GM12878 (cell line): Measurements from ENCODE around the gene SMAGP. TPM values are rescaled to one million over a fixed set of nuclear protein-coding genes. Genes with fewer than 3 reads are reported as not detected.

Experiments used
- ATAC-seq: fragments of 200-7000 bp; cut with Tn5 transposase; 3 replicates; pipeline ENCODE4 v1.9.1; 2020; ENCODE audit warnings: mild to moderate bottlenecking, moderate library complexity
- BruUV-seq: library from RNA; stranded (reverse); fragments of 400-500 nt; replicated peaks from 2 replicates; lab custom pipeline; 2021; lab: Mats Ljungman, UMichigan
- CTCF ChIA-PET: fragments of 300-600 bp; sonication (Branson Sonifier 250); formaldehyde crosslinking; extraction: SDS; loops from one replicate; lab custom pipeline; 2021; ENCODE audit warnings: inconsistent platforms; lab: Yijun Ruan, JAX
- POLR2A ChIA-PET: fragments of 350-600 bp; formaldehyde crosslinking; extraction: SDS; loops from one replicate; lab custom pipeline; 2021; ENCODE audit warnings: inconsistent platforms; lab: Charles Lee
- RAD21 ChIA-PET: fragments of 300-600 bp; sonication (Branson Sonifier 250); formaldehyde crosslinking; loops from one replicate; lab custom pipeline; 2023; ENCODE audit warnings: antibody characterized with exemption; ENCODE audit not compliant: unreplicated experiment; lab: Charles Lee
- SMC1A ChIA-PET: fragments of 300-600 bp; sonication (Branson Sonifier 250); formaldehyde crosslinking; loops from one replicate; lab custom pipeline; 2023; ENCODE audit not compliant: unreplicated experiment, uncharacterized antibody; lab: Charles Lee
- DNase-seq: peaks from one replicate; pipeline ENCODE4 v3.0.0-alpha.2; 2011; ENCODE audit warnings: low read depth, low spot score
- FAIRE-seq: peaks from 3 replicates; lab custom pipeline; 2011; peaks lifted over from hg19 to GRCh38; lab: Jason Lieb, UNC
- H2AFZ ChIP-seq: 2 replicates; pipeline ENCODE4 v1.6.0; 2011; ENCODE audit warnings: low read depth, low read length, control low read depth; ENCODE audit not compliant: control insufficient read depth
- H3K27ac ChIP-seq: 2 replicates; pipeline ENCODE4 v1.5.1; 2011; ENCODE audit warnings: control low read depth; ENCODE audit not compliant: control insufficient read depth, insufficient read depth
- H3K27me3 ChIP-seq, 2 experiments: replicated peaks in 1 of 2; 2 replicates each; pipeline versions ENCODE4 v1.6.0 to v1.6.1; 2011; ENCODE audit warnings: low read length in 1 of 2; ENCODE audit not compliant: control insufficient read depth in 2 of 2, insufficient read depth in 2 of 2
- H3K36me3 ChIP-seq, 2 experiments: 2 replicates each; pipeline ENCODE4 v1.5.1; 2011; ENCODE audit warnings: low read length in 1 of 2; ENCODE audit not compliant: control insufficient read depth in 2 of 2, insufficient read depth in 2 of 2
- H3K4me1 ChIP-seq: 2 replicates; pipeline ENCODE4 v1.6.1; 2011; ENCODE audit warnings: mild to moderate bottlenecking, low read length, moderate library complexity, mixed read lengths; ENCODE audit not compliant: control insufficient read depth, insufficient read depth
- H3K4me2 ChIP-seq: 2 replicates; pipeline ENCODE4 v1.6.0; 2011; ENCODE audit warnings: control low read depth; ENCODE audit not compliant: control insufficient read depth, insufficient read depth
- H3K4me3 ChIP-seq: fragments of 200-600 bp; sonication (generic); 2 replicates; pipeline ENCODE4 v1.5.1; 2016
- H3K79me2 ChIP-seq: 2 replicates; pipeline ENCODE4 v1.6.0; 2011; ENCODE audit warnings: low read length; ENCODE audit not compliant: control insufficient read depth, insufficient read depth
- H3K9ac ChIP-seq: 2 replicates; pipeline ENCODE4 v1.8.0; 2011; ENCODE audit warnings: low read length, control low read depth, mixed read lengths; ENCODE audit not compliant: control insufficient read depth, insufficient read depth
- H3K9me3 ChIP-seq: replicated peaks from 3 replicates; pipeline ENCODE4 v1.5.1; 2011; ENCODE audit warnings: mild to moderate bottlenecking, low read length; ENCODE audit not compliant: control insufficient read depth, insufficient read depth
- H4K20me1 ChIP-seq: 2 replicates; pipeline ENCODE4 v1.6.0; 2011; ENCODE audit not compliant: control insufficient read depth, insufficient read depth
- ATF2 ChIP-seq: IDR thresholded peaks from 2 replicates; pipeline ENCODE4 v1.6.1; 2012; ENCODE audit warnings: low read length, inconsistent platforms
- CBX5 ChIP-seq: sonication (generic); IDR thresholded peaks from 2 replicates; pipeline ENCODE4 v1.6.1; 2016; ENCODE audit warnings: low read depth, moderate library complexity, mild to moderate bottlenecking, inconsistent platforms
- EP300 ChIP-seq, 2 experiments: fragments of 150-350 bp in 1 of 2; IDR thresholded peaks; 2 replicates each; pipeline ENCODE4 v1.6.1; 2011 to 2012; ENCODE audit warnings: low read depth in 2 of 2, low read length in 2 of 2, borderline replicate concordance in 1 of 2, improper control_type of control experiment in 1 of 2, inconsistent platforms in 1 of 2; ENCODE audit not compliant: control insufficient read depth in 1 of 2
- GATAD2B ChIP-seq: fragments of 450-650 bp; conservative IDR thresholded peaks from 2 replicates; pipeline ENCODE4 v1.6.1; 2017; ENCODE audit warnings: low read depth, mild to moderate bottlenecking, moderate library complexity
- IRF4 ChIP-seq: IDR thresholded peaks from 2 replicates; pipeline ENCODE4 v1.6.1; 2011; ENCODE audit warnings: low read depth, low read length
- KLF5 ChIP-seq: fragments of 450-650 bp; IDR thresholded peaks from 2 replicates; pipeline ENCODE4 v1.6.1; 2014; ENCODE audit warnings: mild to moderate bottlenecking; ENCODE audit not compliant: partially characterized antibody
- MAX ChIP-seq: IDR thresholded peaks from 2 replicates; pipeline ENCODE4 v1.6.1; 2012; ENCODE audit warnings: low read depth, low read length, improper control_type of control experiment
- NRF1 ChIP-seq: conservative IDR thresholded peaks from 2 replicates; pipeline ENCODE4 v1.6.1; 2011; ENCODE audit warnings: mild to moderate bottlenecking, low read depth, low read length, improper control_type of control experiment
- PAX8 ChIP-seq: fragments of 450-650 bp; IDR thresholded peaks from 2 replicates; pipeline ENCODE4 v1.6.1; 2017; ENCODE audit warnings: mild to moderate bottlenecking, moderate library complexity
- PBX3 ChIP-seq: IDR thresholded peaks from 2 replicates; pipeline ENCODE4 v1.6.1; 2011; ENCODE audit warnings: mild to moderate bottlenecking, low read depth, low read length, moderate library complexity; ENCODE audit not compliant: insufficient replicate concordance
- RB1 ChIP-seq: fragments of 450-650 bp; formaldehyde crosslinking; IDR thresholded peaks from 2 replicates; pipeline ENCODE4 v1.6.1; 2017; ENCODE audit warnings: mild to moderate bottlenecking, borderline replicate concordance
- RELA ChIP-seq: fragments of 450-650 bp; IDR thresholded peaks from 2 replicates; pipeline ENCODE4 v1.8.0; 2014; ENCODE audit warnings: borderline replicate concordance; ENCODE audit not compliant: partially characterized antibody
- SUPT20H ChIP-seq: IDR thresholded peaks from 2 replicates; pipeline ENCODE4 v1.6.1; 2011; ENCODE audit warnings: low read depth, mild to moderate bottlenecking, low read length, moderate library complexity, borderline replicate concordance; ENCODE audit not compliant: control insufficient read depth
- ZBTB33 ChIP-seq: fragments of 450-650 bp; IDR thresholded peaks from 2 replicates; pipeline ENCODE4 v1.6.1; 2017; ENCODE audit warnings: mild to moderate bottlenecking
- WGBS: methylation state at CpG from one replicate; pipeline ENCODE4 v1.1.6; 2016; ENCODE audit warnings: low lambda C conversion rate; ENCODE audit not compliant: insufficient replicate concordance, insufficient coverage; ENCODE audit errors: missing lambda C conversion rate; 5-methylcytosine and 5-hydroxymethylcytosine counted together
- in situ Hi-C: fragments of 300-500 bp; cut with MboI; formaldehyde crosslinking; loops from 9 replicates; pipeline ENCODE4 v1.14.3; 2018; ENCODE audit warnings: mixed read lengths
- intact Hi-C: fragments of 100-400 bp; cut with micrococcal nuclease; formaldehyde crosslinking; loops from one replicate; pipeline ENCODE4 v1.14.2; 2022; ENCODE audit not compliant: unreplicated experiment
- polyA plus RNA-seq, 11 experiments: library from polyadenylated mRNA; depleted of rRNA in 4 of 11; unstranded in 6 of 11; stranded (reverse) in 5 of 11; fragments of >200 nt; fragmentation: Nextera tagmentation in 4 of 11; fragmentation: Illumina TruSeq in 1 of 11; extraction: Ambion mirVana in 4 of 11; extraction: Trizol in 1 of 11; gene quantifications; 1 replicate in 1 of 11; 2 replicates in 10 of 11; pipeline versions ENCODE4 v1.2.1 to v1.2.3, GENCODE V29; 2011 to 2016; ENCODE audit warnings: inconsistent platforms in 2 of 11, missing spikeins in 2 of 11, low read depth in 1 of 11
- total RNA-seq, 4 experiments: library from RNA; depleted of rRNA in 3 of 4; stranded (reverse); fragments of >200 nt in 3 of 4; fragmentation: Illumina TruSeq in 1 of 4; extraction: Trizol in 1 of 4; gene quantifications; 2 replicates each; pipeline versions ENCODE4 v1.2.1 to v1.2.3, GENCODE V29; 2013 to 2021

The SMAGP gene
- total and polyA plus RNA-seq, 10 of the 15 experiments (the other 5 are each of a cell fraction or from before 2014, with no cell fraction given), result 0.42 to 7.1 (median 3.9) TPM

GRCh38 chr12:51225771-51226170 lies 44.4 kb downstream of the SMAGP start (continued):
- TF ChIP-seq EP300 (IDR thresholded peaks at IDR 0.05; ENCODE audit: borderline replicate concordance in 1 of 2, control insufficient read depth in 1 of 2, low read depth in 2 of 2, low read length in 2 of 2), result no peak
- no peak for TF ChIP-seq RELA
- no peak for TF ChIP-seq ZBTB33
- no peak for TF ChIP-seq PAX8
- no peak for TF ChIP-seq PBX3
- TF ChIP-seq NRF1, result no peak
- TF ChIP-seq CBX5, result no peak

- FAIRE-seq (no peak), DNase-seq (no peak), ATAC-seq (no peak)
- H3K4me2 ChIP-seq, result no peak overlapping the region
- in situ Hi-C loops, result no loop called here
- POLR2A ChIA-PET, result no interaction called here
- no peak for TF ChIP-seq MAX
- TF ChIP-seq GATAD2B, result no peak
- TF ChIP-seq ZBTB33, result no peak
- TF ChIP-seq SUPT20H, result no peak
- TF ChIP-seq ATF2, result no peak
- no peak for TF ChIP-seq RB1
- no peak for TF ChIP-seq IRF4
- no peak for TF ChIP-seq KLF5
- no peaks in the 10 kb centered on the region for H3K27me3 ChIP-seq
- CTCF ChIA-PET, result no interaction called here
- H3K9me3 ChIP-seq, result no peaks in the 10 kb centered on the region
- H2AFZ ChIP-seq, result no peak overlapping the region
- no peak overlapping the region for H3K27ac ChIP-seq
- no TSS peak for BruUV-seq
- H3K9ac ChIP-seq, result no peak overlapping the region
- 93% methylated on average over 4 of the region's 4 CpGs for WGBS
- no peaks in the 10 kb centered on the region for H3K79me2 ChIP-seq
- SMC1A ChIA-PET, result no interaction called here
- no peaks in the 10 kb centered on the region for H3K4me1 ChIP-seq
- intact Hi-C loops, result no loop called here
- no peak overlapping the region for H3K4me3 ChIP-seq
- RAD21 ChIA-PET, result no interaction called here
- H4K20me1 ChIP-seq, result no peaks in the 10 kb centered on the region
- H3K36me3 ChIP-seq, result no peaks in the 10 kb centered on the region
These were observed 45.0 kb downstream of the SMAGP start for GRCh38 chr12:51225234-51225633.
